ENCODE measurements around the gene CCDC81.

DNA sequence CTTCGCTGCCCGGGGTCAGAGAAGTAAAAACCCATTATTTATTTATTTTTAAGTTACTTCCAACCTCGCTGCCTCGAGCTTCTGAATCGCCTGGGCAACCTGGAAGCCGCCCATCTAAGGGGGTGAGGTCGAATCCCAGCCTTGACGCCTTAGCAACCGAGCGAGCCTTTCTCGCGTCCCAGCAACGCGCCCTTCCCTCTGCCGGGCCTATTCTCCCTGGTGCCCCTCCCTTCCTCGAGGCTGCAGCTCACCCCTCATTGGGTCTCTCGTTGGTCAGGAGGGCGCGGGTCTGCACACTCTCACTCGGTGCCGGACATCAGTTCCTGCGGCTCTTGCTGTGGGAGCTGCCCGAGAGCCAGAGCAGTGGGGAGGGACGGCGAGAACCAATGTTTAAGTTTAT lies at the start of gene CCDC81:
- TF ChIP-seq, protein P1, sequence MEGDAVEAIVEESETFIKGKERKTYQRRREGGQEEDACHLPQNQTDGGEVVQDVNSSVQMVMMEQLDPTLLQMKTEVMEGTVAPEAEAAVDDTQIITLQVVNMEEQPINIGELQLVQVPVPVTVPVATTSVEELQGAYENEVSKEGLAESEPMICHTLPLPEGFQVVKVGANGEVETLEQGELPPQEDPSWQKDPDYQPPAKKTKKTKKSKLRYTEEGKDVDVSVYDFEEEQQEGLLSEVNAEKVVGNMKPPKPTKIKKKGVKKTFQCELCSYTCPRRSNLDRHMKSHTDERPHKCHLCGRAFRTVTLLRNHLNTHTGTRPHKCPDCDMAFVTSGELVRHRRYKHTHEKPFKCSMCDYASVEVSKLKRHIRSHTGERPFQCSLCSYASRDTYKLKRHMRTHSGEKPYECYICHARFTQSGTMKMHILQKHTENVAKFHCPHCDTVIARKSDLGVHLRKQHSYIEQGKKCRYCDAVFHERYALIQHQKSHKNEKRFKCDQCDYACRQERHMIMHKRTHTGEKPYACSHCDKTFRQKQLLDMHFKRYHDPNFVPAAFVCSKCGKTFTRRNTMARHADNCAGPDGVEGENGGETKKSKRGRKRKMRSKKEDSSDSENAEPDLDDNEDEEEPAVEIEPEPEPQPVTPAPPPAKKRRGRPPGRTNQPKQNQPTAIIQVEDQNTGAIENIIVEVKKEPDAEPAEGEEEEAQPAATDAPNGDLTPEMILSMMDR (IDR thresholded peaks at IDR 0.05), result no peak
- no peak for TF ChIP-seq EP300 (IDR thresholded peaks at IDR 0.05)
